ENCODE data around the gene CHDH.

The CHDH gene

DNA sequence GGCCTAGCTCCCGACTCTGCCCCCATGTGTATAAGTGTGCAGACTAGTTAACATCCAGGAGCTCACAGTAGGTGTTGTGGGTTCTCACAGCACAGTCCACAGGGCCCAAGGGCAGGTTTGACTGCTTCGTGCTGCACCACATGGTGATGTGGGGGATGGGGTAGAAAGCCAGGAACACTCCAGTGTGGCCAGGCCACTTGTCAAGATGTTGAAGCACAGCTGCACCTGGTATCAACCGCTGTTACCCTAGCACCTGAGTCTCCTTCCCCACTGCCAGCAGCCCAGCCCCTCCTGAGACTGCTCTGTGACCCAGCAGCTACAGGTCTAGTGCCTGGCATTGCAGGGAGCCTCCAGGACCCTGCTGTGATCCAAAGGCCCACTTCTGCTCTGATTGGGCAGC is 53.4 kb downstream of the CHDH start:
- Histone ChIP-seq H3K4me2 (ENCODE audit: low read length) (no peak overlapping the region), H3K36me3 (ENCODE audit: control insufficient read depth, low read length) (no peaks in the 10 kb centered on the region), H3K4me1 (ENCODE audit: control insufficient read depth, low read length) (no peaks in the 10 kb centered on the region), H4K20me1 (ENCODE audit: control insufficient read depth, insufficient read depth, low read depth, low read length) (no peaks in the 10 kb centered on the region), H3K4me3 (ENCODE audit: low read length) (no peak overlapping the region), H3F3A (ENCODE audit: control insufficient read depth, insufficient read depth) (no peaks in the 10 kb centered on the region), H3K9me3 (ENCODE audit: control insufficient read depth, insufficient read depth, low read length) (no peaks in the 10 kb centered on the region), H3K9me2 (replicated peaks; ENCODE audit: control insufficient read depth, low read length) (no peaks in the 10 kb centered on the region), H3K27ac (ENCODE audit: low read depth, low read length) (no peak overlapping the region), H3K27me3 (ENCODE audit: control insufficient read depth, low read length) (no peaks in the 10 kb centered on the region), H3K79me2 (ENCODE audit: control insufficient read depth, low read length) (no peaks in the 10 kb centered on the region)
- TF ChIP-seq, protein P1, sequence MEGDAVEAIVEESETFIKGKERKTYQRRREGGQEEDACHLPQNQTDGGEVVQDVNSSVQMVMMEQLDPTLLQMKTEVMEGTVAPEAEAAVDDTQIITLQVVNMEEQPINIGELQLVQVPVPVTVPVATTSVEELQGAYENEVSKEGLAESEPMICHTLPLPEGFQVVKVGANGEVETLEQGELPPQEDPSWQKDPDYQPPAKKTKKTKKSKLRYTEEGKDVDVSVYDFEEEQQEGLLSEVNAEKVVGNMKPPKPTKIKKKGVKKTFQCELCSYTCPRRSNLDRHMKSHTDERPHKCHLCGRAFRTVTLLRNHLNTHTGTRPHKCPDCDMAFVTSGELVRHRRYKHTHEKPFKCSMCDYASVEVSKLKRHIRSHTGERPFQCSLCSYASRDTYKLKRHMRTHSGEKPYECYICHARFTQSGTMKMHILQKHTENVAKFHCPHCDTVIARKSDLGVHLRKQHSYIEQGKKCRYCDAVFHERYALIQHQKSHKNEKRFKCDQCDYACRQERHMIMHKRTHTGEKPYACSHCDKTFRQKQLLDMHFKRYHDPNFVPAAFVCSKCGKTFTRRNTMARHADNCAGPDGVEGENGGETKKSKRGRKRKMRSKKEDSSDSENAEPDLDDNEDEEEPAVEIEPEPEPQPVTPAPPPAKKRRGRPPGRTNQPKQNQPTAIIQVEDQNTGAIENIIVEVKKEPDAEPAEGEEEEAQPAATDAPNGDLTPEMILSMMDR (IDR thresholded peaks at IDR 0.05; ENCODE audit: low read depth, low read length, poor library complexity, severe bottlenecking), result no peak
- no peak for TF ChIP-seq EZH2phosphoT487 (IDR thresholded peaks at IDR 0.05; ENCODE audit: borderline replicate concordance, low read length)

DNA sequence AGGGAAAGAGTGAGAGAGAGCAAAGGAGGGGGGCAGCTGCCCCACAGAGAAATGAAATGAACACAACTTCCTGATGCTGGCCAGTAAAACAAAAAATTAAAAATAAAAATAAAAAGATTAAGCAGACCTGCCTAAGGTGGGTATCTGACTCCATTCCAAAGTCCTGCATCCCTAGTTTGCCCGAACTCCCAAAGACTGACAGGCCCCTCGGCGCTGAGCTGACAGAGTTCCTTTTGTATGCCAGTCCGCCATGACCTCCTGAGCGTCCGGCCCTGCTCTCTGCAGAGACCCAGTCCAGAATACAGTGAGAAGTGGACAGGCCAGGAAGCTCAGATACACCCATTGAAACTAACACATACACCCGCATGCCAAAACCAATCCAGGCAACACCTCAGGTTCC is 54.9 kb downstream of the CHDH start:
- H3K9me2 ChIP-seq (replicated peaks; ENCODE audit: control insufficient read depth, low read length), result no peaks in the 10 kb centered on the region
- no peaks in the 10 kb centered on the region for H3K27me3 ChIP-seq (ENCODE audit: control insufficient read depth, low read length)
- TF ChIP-seq, protein P1 (IDR thresholded peaks at IDR 0.05; ENCODE audit: low read depth, low read length, poor library complexity, severe bottlenecking), result no peak
- TF ChIP-seq EZH2phosphoT487 (IDR thresholded peaks at IDR 0.05; ENCODE audit: borderline replicate concordance, low read length), result no peak
- no peaks in the 10 kb centered on the region for H4K20me1 ChIP-seq (ENCODE audit: control insufficient read depth, insufficient read depth, low read depth, low read length)
- H3K79me2 ChIP-seq (ENCODE audit: control insufficient read depth, low read length), result no peaks in the 10 kb centered on the region
- H3K4me1 ChIP-seq (ENCODE audit: control insufficient read depth, low read length), result no peaks in the 10 kb centered on the region
- H3K4me3 ChIP-seq (ENCODE audit: low read length), result no peak overlapping the region
- H3K9me3 ChIP-seq (ENCODE audit: control insufficient read depth, insufficient read depth, low read length), result no peaks in the 10 kb centered on the region
- H3K36me3 ChIP-seq (ENCODE audit: control insufficient read depth, low read length), result no peaks in the 10 kb centered on the region
- no peak overlapping the region for H3K4me2 ChIP-seq (ENCODE audit: low read length)
- no peaks in the 10 kb centered on the region for H3F3A ChIP-seq (ENCODE audit: control insufficient read depth, insufficient read depth)
- no peak overlapping the region for H3K27ac ChIP-seq (ENCODE audit: low read depth, low read length)

DNA sequence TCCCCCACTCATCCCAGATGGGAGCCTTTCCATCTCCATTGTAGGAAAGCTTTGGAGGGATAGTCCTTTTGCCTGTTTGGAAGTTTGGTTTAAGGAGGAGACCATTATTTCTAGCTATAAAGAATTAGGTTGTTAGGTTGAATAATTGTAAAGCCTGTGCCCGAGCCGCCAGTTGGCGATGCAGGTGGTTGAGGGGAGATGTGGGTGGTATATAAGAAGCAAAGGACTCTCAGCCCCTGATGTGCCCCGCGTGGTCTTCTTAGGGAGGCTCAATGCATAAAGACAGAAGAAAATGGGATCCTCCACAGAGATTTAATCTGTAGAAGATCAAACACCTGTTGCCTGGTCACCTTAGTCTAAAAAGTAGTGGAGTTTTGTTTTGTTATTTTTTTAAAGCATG is 55.7 kb downstream of the CHDH start:
- H3K79me2 ChIP-seq (ENCODE audit: control insufficient read depth, low read length), result no peaks in the 10 kb centered on the region
- no peak overlapping the region for H3K4me2 ChIP-seq (ENCODE audit: low read length)
- no peaks in the 10 kb centered on the region for H3K36me3 ChIP-seq (ENCODE audit: control insufficient read depth, low read length)
- no peaks in the 10 kb centered on the region for H3K27me3 ChIP-seq (ENCODE audit: control insufficient read depth, low read length)
- TF ChIP-seq, protein P1 (IDR thresholded peaks at IDR 0.05; ENCODE audit: low read depth, low read length, poor library complexity, severe bottlenecking), result no peak
- no peak for TF ChIP-seq EZH2phosphoT487 (IDR thresholded peaks at IDR 0.05; ENCODE audit: borderline replicate concordance, low read length)
- H3K9me2 ChIP-seq (replicated peaks; ENCODE audit: control insufficient read depth, low read length), result no peaks in the 10 kb centered on the region
- no peaks in the 10 kb centered on the region for H3K9me3 ChIP-seq (ENCODE audit: control insufficient read depth, insufficient read depth, low read length)
- H3K27ac ChIP-seq (ENCODE audit: low read depth, low read length), result no peak overlapping the region
- H3K4me1 ChIP-seq (ENCODE audit: control insufficient read depth, low read length), result no peaks in the 10 kb centered on the region
- no peaks in the 10 kb centered on the region for H4K20me1 ChIP-seq (ENCODE audit: control insufficient read depth, insufficient read depth, low read depth, low read length)
- no peaks in the 10 kb centered on the region for H3F3A ChIP-seq (ENCODE audit: control insufficient read depth, insufficient read depth)
- H3K4me3 ChIP-seq (ENCODE audit: low read length), result no peak overlapping the region

DNA sequence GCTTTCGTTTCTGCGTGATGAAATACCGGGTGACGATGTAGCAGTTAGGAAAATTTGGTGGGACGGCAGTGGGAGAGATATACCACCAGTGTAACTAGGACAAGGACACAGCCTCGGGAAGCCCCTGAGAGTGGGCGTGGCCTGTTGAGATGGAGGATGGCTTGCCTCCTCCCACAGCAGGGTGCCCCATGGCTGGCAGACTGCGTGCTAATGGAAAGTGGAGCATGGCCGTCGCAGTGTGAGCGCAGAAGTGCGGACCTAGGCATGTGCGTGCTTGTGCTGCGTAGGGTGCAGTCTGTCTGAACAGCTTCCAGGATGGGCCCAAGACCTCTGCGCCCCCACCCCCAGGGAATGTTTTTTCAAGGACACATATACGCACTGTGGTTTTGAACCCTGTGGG is 56.8 kb downstream of the CHDH start:
- Histone ChIP-seq H4K20me1 (ENCODE audit: control insufficient read depth, insufficient read depth, low read depth, low read length) (no peaks in the 10 kb centered on the region), H3K79me2 (ENCODE audit: control insufficient read depth, low read length) (no peaks in the 10 kb centered on the region), H3K27me3 (ENCODE audit: control insufficient read depth, low read length) (no peaks in the 10 kb centered on the region), H3K9me2 (replicated peaks; ENCODE audit: control insufficient read depth, low read length) (no peaks in the 10 kb centered on the region), H3F3A (ENCODE audit: control insufficient read depth, insufficient read depth) (no peaks in the 10 kb centered on the region), H3K4me2 (ENCODE audit: low read length) (no peak overlapping the region), H3K36me3 (ENCODE audit: control insufficient read depth, low read length) (no peaks in the 10 kb centered on the region), H3K4me1 (ENCODE audit: control insufficient read depth, low read length) (no peaks in the 10 kb centered on the region), H3K27ac (ENCODE audit: low read depth, low read length) (no peak overlapping the region), H3K9me3 (ENCODE audit: control insufficient read depth, insufficient read depth, low read length) (no peaks in the 10 kb centered on the region), H3K4me3 (ENCODE audit: low read length) (no peak overlapping the region)
- TF ChIP-seq EZH2phosphoT487 (IDR thresholded peaks at IDR 0.05; ENCODE audit: borderline replicate concordance, low read length), result no peak
- TF ChIP-seq, protein P1 (IDR thresholded peaks at IDR 0.05; ENCODE audit: low read depth, low read length, poor library complexity, severe bottlenecking), result no peak
